Heart right ventricle (tissue), 16 donors: ENCODE measurements around the gene COX4I2. TPM values are rescaled to one million over a fixed set of nuclear protein-coding genes. Genes with fewer than 3 reads are reported as not detected.

Experiments
- ATAC-seq, 8 donors: fragments of 200-7000 bp; cut with Tn5 transposase; one replicate each; pipeline ENCODE4 v1.9.1; 2020; ENCODE audit warnings: mild to moderate bottlenecking in 8 of 8, moderate library complexity in 8 of 8, moderate number of reproducible peaks in 1 of 8
- DNase-seq, 2 donors: peaks; one replicate each; pipeline ENCODE4 v3.0.0-alpha.2; 2020
- H3K27ac ChIP-seq, 10 donors: fragments of 200-600 bp; sonication (generic) in 2 of 10; one replicate each; pipeline versions ENCODE4 v1.5.0 to v1.8.0; 2020 to 2022; ENCODE audit warnings: mild to moderate bottlenecking in 3 of 10
- H3K27me3 ChIP-seq, 7 donors: fragments of 200-600 bp; one replicate each; pipeline ENCODE4 v1.8.0; 2021 to 2022; ENCODE audit warnings: mild to moderate bottlenecking in 2 of 7
- H3K36me3 ChIP-seq, 9 donors: fragments of 200-600 bp; sonication (generic) in 1 of 9; one replicate each; pipeline versions ENCODE4 v1.5.0 to v1.8.0; 2020 to 2022; ENCODE audit warnings: mild to moderate bottlenecking in 2 of 9
- H3K4me1 ChIP-seq, 9 donors: fragments of 200-600 bp; sonication (generic) in 1 of 9; one replicate each; pipeline versions ENCODE4 v1.5.0 to v1.8.0; 2020 to 2022; ENCODE audit warnings: mild to moderate bottlenecking in 4 of 9
- H3K4me3 ChIP-seq, 10 donors: fragments of 200-600 bp; sonication (generic) in 2 of 10; one replicate each; pipeline versions ENCODE4 v1.5.0 to v1.8.0; 2020 to 2022; ENCODE audit warnings: mild to moderate bottlenecking in 7 of 10, moderate library complexity in 2 of 10
- H3K9me3 ChIP-seq, 11 donors: fragments of 200-600 bp in 10 of 11; sonication (generic) in 2 of 11; one replicate each; pipeline versions ENCODE4 v1.5.0 to v1.8.0; 2013 to 2022; ENCODE audit warnings: mild to moderate bottlenecking in 2 of 11, control low read depth in 1 of 11, moderate library complexity in 1 of 11
- WGBS, 2 donors: extraction: QIAGEN DNeasy Blood & Tissue Kit; methylation state at CpG; one replicate each; pipeline ENCODE4 v1.1.7; 2013; ENCODE audit warnings: inconsistent platforms in 1 of 2; 5-methylcytosine and 5-hydroxymethylcytosine counted together
- intact Hi-C, 10 donors: fragments of 100-400 bp; cut with DNase I; formaldehyde crosslinking; loops; one replicate each; pipeline versions ENCODE4 v1.11.1 to v1.14.2; 2022
- polyA plus RNA-seq, 2 donors: library from polyadenylated mRNA; stranded (reverse); fragments of 200-250 nt; gene quantifications; one replicate each; pipeline ENCODE4 v1.2.3, GENCODE V29; 2013
- total RNA-seq, 10 donors: library from RNA; stranded (reverse); fragmentation: NEBNext Ultra II Directional in 3 of 10; extraction: Animal tissue kit (Norgen Biotek cat#: 25700) in 3 of 10; gene quantifications; one replicate each; pipeline versions ENCODE4 v1.2.1 to v1.2.4, GENCODE V29; 2021 to 2023
- TF ChIP-seq, protein P1 (sequence below), 9 donors: fragments of 200-600 bp; sonication (generic) in 2 of 9; IDR thresholded peaks; one replicate each; pipeline versions ENCODE4 v1.5.0 to v1.8.0; 2021 to 2022; ENCODE audit warnings: antibody characterized with exemption in 9 of 9, mild to moderate bottlenecking in 5 of 9, moderate library complexity in 1 of 9
- donor health status: Arrhythmogenic right ventricular cardiomyopathy.
- donor health status: ischemic (EF 13 %, LVEDD 7.1; RV severe dilation, severe dysfunction).
- donor health status: healthy with polysubstance abuse.
- donor health status: DM: no; HTN: yes; CAD: no.
- donor health status: DM: no; HTN: no; CAD: no.
- donor health status: ischemic (EF 25% LVEDD 6.9; RV normal size, moderate dysfunction).
- donor health status: ischemic (EF 25% LVEDD 5.7; RV mildly dilated, moderate dysfunction).
- donor health status: healthy.
- donor health status: DM: yes; HTN: yes; CAD: no.
- donor health status: Ischemic cardiomyopathy.
- donor health status: ischemic (EF 35%, LVEDD 5.7; RV mildly dilated, moderate dysfunction).
- donor health status: nonischemic (EF 11% LVEDD 7.7; RV severe dilation, severe dysfunction).
- donor health status: DM: yes; HTN: yes; CAD: no.
- donor health status: PGD.
- donor health status: ischemic (EF 29% LVEDD 5.4; RV normal size, mild dysfunction).
- donor health status: nonischemic (EF 23%, LVEDD 6.1; RV moderate dilation, normal function).

COX4I2 gene
- total and polyA plus RNA-seq, 12 donors = 3.8 to 103 (median 8.2) TPM

DNA sequence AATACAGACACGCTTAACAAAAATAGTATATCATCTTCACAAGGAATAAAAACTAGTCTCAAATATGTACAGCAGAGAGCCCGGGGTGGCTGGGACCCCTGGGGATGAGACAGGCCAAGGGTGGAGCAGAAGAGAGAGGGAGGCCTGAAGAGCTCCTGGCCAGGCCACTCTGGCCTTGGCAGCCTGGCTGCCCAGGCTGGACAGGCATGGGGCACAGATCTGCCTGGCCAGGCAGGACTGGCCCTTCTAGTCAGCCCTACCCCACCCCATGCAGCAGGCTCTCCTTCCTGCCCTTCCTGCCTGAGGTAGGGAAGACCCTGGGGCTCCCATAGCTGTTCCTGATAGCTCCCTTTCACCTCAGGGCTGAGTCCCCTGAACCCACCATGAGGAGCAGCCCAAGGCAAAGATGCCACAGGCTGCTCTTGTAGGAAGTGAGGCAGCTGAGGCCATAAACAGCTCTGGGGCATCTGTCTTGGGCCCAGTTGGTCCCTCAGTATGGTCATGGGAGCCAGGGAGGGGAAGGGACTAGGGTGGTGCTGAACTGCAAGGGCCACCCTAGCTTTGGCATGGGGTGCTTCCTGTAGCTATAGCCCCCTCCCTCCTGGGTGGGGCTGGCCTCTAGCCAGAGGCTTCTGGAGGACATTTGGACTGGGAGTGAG is 27.1 kb downstream of the COX4I2 start:
- Histone ChIP-seq H3K9me3 (no peaks in the 10 kb centered on the region), H3K27me3 (no peaks in the 10 kb centered on the region), H3K27ac (peak overlapping the region; percentile 32 to 92 (median 84)), H3K4me3 (no peak overlapping the region), H3K4me1 (peaks cover 38 to 81% (median 74%) of the 10 kb centered on the region in 9 donors), H3K36me3 (peaks cover 0 to 39% (median 9%) of the 10 kb centered on the region in 9 donors)
- WGBS, 2 donors = 55 to 60% methylated on average over 2 of the region's 2 CpGs
- DNase-seq (no peak), ATAC-seq (peak in 1 of 8 donors; percentile 9)
- TF ChIP-seq, protein P1, sequence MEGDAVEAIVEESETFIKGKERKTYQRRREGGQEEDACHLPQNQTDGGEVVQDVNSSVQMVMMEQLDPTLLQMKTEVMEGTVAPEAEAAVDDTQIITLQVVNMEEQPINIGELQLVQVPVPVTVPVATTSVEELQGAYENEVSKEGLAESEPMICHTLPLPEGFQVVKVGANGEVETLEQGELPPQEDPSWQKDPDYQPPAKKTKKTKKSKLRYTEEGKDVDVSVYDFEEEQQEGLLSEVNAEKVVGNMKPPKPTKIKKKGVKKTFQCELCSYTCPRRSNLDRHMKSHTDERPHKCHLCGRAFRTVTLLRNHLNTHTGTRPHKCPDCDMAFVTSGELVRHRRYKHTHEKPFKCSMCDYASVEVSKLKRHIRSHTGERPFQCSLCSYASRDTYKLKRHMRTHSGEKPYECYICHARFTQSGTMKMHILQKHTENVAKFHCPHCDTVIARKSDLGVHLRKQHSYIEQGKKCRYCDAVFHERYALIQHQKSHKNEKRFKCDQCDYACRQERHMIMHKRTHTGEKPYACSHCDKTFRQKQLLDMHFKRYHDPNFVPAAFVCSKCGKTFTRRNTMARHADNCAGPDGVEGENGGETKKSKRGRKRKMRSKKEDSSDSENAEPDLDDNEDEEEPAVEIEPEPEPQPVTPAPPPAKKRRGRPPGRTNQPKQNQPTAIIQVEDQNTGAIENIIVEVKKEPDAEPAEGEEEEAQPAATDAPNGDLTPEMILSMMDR (IDR thresholded peaks at IDR 0.05) = no peak
- intact Hi-C loops = loop anchor here in 2 of 10 donors (2.0 to 5.0 kb wide), 2 partner anchors 56 to 57 kb away; partner anchors contain the start of gene BCL2L1 (in 1 of the 2)

- Histone ChIP-seq H3K4me3 (no peak overlapping the region), H3K27me3 (no peaks in the 10 kb centered on the region), H3K27ac (peak overlapping the region; percentile 32 to 92 (median 88)), H3K36me3 (peaks cover 0 to 41% (median 9%) of the 10 kb centered on the region in 9 donors), H3K9me3 (no peaks in the 10 kb centered on the region), H3K4me1 (peaks cover 45 to 91% (median 83%) of the 10 kb centered on the region in 9 donors)
- 94 to 98% methylated on average over 10 of the region's 10 CpGs for WGBS, 2 donors
- DNase-seq (no peak), ATAC-seq (no peak)
- TF ChIP-seq, protein P1 (IDR thresholded peaks at IDR 0.05) = no peak
- intact Hi-C loops = loop anchor here in 3 of 10 donors (1.0 to 5.0 kb wide), 3 partner anchors 55 to 58 kb away; partner anchors contain the start of gene BCL2L1 (in 1 of the 3)
These were observed 28.0 kb downstream of the COX4I2 start for GRCh38 chr20:31665753-31666152.

GRCh38 chr20:31666258-31667042 is 28.7 kb downstream of the COX4I2 start:
- H3K27ac ChIP-seq = peak overlapping the region; percentile 34 to 92 (median 88)
- H3K4me3 ChIP-seq = peak overlapping the region in 2 of 10 donors; percentile 3 to 12
- WGBS, 2 donors = 29 to 39% methylated on average over 7 of the region's 7 CpGs
- H3K36me3 ChIP-seq = peaks cover 0 to 46% (median 9%) of the 10 kb centered on the region in 9 donors
- no peaks in the 10 kb centered on the region for H3K9me3 ChIP-seq
- no peaks in the 10 kb centered on the region for H3K27me3 ChIP-seq
- peaks cover 52 to 94% (median 87%) of the 10 kb centered on the region in 9 donors for H3K4me1 ChIP-seq
- DNase-seq = peak in 1 of 2 donors; percentile 65
- TF ChIP-seq, protein P1 (IDR thresholded peaks at IDR 0.05) = no peak
- intact Hi-C loops = loop anchor here in 2 of 10 donors (1.0 to 5.0 kb wide), 2 partner anchors 56 to 57 kb away; partner anchors contain the start of gene BCL2L1 (in 1 of the 2)
- ATAC-seq = peak; percentile 4 to 56 (median 40)
